Measurements from ENCODE around the gene VWA2.

VWA2 gene

GRCh38 chr10:114207349-114207748, 31.7 kb upstream of the VWA2 start:
- H3K4me3 ChIP-seq (ENCODE audit: control insufficient read depth, low read depth, low read length): no peak overlapping the region
- TF ChIP-seq CTCF (conservative IDR thresholded peaks at IDR 0.05; ENCODE audit: control insufficient read depth, insufficient read depth, low read depth, low read length): no peak
- no peak for DNase-seq (ENCODE audit: low read depth)

- TF ChIP-seq CTCF (conservative IDR thresholded peaks at IDR 0.05; ENCODE audit: control insufficient read depth, insufficient read depth, low read depth, low read length): no peak
- H3K4me3 ChIP-seq (ENCODE audit: control insufficient read depth, low read depth, low read length): no peak overlapping the region
- no peak for DNase-seq (ENCODE audit: low read depth)
Observed at GRCh38 chr10:114208351-114208750, 30.7 kb upstream of the VWA2 start.

GRCh38 chr10:114212153-114212552, 26.9 kb upstream of the VWA2 start:
- TF ChIP-seq CTCF (conservative IDR thresholded peaks at IDR 0.05; ENCODE audit: control insufficient read depth, insufficient read depth, low read depth, low read length): no peak
- no peak for DNase-seq (ENCODE audit: low read depth)
- H3K4me3 ChIP-seq (ENCODE audit: control insufficient read depth, low read depth, low read length): no peak overlapping the region

- TF ChIP-seq CTCF (conservative IDR thresholded peaks at IDR 0.05; ENCODE audit: control insufficient read depth, insufficient read depth, low read depth, low read length): no peak
- DNase-seq (ENCODE audit: low read depth): no peak
- H3K4me3 ChIP-seq (ENCODE audit: control insufficient read depth, low read depth, low read length): no peak overlapping the region
Observed at GRCh38 chr10:114215033-114215432, 24.0 kb upstream of the VWA2 start.

GRCh38 chr10:114220281-114220680, 18.8 kb upstream of the VWA2 start:
- no peak for TF ChIP-seq CTCF (conservative IDR thresholded peaks at IDR 0.05; ENCODE audit: control insufficient read depth, insufficient read depth, low read depth, low read length)
- no peak overlapping the region for H3K4me3 ChIP-seq (ENCODE audit: control insufficient read depth, low read depth, low read length)
- no peak for DNase-seq (ENCODE audit: low read depth)

GRCh38 chr10:114221235-114221634, 17.8 kb upstream of the VWA2 start:
- H3K4me3 ChIP-seq (ENCODE audit: control insufficient read depth, low read depth, low read length): no peak overlapping the region
- TF ChIP-seq CTCF (conservative IDR thresholded peaks at IDR 0.05; ENCODE audit: control insufficient read depth, insufficient read depth, low read depth, low read length): no peak
- no peak for DNase-seq (ENCODE audit: low read depth)

GRCh38 chr10:114223066-114223465, 16.0 kb upstream of the VWA2 start:
- no peak for DNase-seq (ENCODE audit: low read depth)
- no peak for TF ChIP-seq CTCF (conservative IDR thresholded peaks at IDR 0.05; ENCODE audit: control insufficient read depth, insufficient read depth, low read depth, low read length)
- H3K4me3 ChIP-seq (ENCODE audit: control insufficient read depth, low read depth, low read length): no peak overlapping the region
